IPS-11a (cell line): ENCODE data around the gene ELAVL2.
"Not testable (repeated sequence)": the region's sequence is repeated elsewhere in the genome, so short reads cannot be mapped to it uniquely, and the experiment has no call there.

Experiments used
- H3K4me3 ChIP-seq: one replicate; pipeline ENCODE4 v1.5.1; 2013; ENCODE audit warnings: low read depth, low read length, control low read depth

Gene ELAVL2

GRCh38 chr9:23730364-23730763 lies 95.7 kb downstream of the ELAVL2 start:
- H3K4me3 ChIP-seq = no peak overlapping the region

- no peak overlapping the region for H3K4me3 ChIP-seq
Measured at GRCh38 chr9:23728736-23729135, 97.3 kb downstream of the ELAVL2 start.

DNA sequence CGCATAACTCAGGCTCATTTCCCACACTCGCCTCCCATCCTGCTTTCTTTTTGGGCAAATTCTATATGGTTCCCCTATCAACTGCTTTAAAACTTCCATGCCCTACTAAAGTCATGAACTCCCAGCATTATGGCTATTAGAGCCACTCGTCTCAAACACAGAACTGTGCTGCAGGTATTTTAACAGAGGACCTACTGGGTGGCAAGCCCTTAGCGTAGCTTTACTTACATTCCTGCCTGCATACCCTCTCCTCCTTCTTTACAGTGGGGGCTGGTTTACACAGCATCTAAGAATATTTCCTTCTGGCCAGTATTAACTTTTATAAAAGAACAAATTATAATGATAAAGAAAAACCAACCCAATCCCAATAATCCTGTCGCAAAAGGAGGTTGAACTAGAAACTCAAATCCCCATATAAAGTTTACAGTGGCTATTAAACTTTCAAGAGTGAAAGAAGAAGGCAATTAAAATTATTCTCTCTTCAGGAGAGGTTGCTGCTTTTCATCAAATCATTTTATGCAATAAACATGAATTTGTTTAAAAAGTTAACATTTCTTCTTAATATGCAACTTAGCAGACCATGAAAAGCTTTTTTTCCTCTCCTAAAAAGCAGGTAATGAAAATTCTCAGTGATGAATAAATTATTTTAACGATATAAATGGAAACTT lies 100.6 kb downstream of the ELAVL2 start:
- no peak overlapping the region for H3K4me3 ChIP-seq

DNA sequence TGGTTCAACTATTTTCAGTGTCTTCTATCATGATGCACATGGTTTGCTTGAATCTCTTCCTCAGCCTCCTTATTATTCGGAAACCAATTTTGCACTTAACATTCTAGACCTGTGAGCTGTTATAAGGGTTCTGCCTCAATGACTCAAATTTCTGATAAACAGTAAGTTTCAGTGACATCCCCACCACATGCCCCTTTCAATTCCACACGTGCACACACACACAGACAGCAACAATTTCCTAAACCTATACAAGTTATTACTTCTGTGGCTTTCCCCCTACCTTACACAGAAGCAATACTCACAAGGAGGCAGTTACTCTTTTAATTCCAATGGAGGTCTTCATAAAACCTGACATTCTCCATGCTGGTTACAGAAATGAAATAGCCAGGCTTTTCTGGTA lies 102.4 kb downstream of the ELAVL2 start:
- H3K4me3 ChIP-seq = no peak overlapping the region

DNA sequence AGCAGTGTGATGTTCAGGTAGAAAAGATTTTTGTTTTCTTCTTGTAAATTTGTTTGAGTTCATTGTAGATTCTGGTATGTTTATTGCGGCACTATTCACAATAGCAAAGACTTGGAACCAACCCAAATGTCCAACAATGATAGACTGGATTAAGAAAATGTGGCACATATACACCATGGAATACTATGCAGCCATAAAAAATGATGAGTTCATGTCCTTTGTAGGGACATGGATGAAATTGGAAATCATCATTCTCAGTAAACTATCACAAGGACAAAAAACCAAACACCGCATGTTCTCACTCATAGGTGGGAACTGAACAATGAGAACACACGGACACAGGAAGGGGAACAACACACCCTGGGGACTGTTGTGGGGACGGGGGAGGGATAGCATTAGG lies 103.0 kb downstream of the ELAVL2 start:
- not testable (repeated sequence) for H3K4me3 ChIP-seq

DNA sequence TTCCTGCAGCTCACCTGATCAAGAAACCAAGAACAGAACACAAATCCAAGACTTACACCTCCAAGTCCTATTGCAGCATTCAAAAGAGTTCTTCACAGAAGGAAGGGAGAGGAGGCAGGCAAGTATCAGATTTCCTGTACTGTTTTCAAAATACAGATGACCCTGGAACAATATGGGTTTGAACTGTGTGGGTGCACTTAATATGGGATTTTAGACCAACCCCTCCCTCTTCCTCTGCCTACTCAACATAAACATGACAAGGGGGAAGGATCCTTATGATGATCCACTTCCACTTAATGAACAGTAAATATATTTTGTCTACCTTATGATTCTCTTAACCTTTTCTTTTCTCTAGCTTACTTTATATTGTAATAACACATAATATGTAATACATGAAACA lies 104.6 kb downstream of the ELAVL2 start:
- no peak overlapping the region for H3K4me3 ChIP-seq

DNA sequence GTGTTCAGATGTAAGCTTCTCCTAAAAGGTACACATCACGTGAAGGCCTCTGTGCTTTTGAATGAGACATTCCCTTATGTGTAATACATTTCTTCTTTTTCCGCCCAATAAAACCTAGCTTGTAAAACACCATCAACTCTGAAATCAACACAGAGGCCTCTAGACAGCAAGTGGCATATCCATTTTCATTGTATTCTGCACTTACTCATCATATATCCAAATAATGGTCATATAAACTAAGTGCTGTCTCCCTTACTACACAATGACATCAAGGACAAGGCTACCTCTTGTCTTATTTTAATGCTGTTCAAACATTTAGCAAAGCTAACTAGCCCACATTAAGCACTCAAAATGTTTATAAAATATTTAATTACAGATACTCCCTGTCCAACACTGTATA lies 108.5 kb downstream of the ELAVL2 start:
- no peak overlapping the region for H3K4me3 ChIP-seq

GRCh38 chr9:23707249-23707648 lies 118.8 kb downstream of the ELAVL2 start:
- H3K4me3 ChIP-seq = no peak overlapping the region

DNA sequence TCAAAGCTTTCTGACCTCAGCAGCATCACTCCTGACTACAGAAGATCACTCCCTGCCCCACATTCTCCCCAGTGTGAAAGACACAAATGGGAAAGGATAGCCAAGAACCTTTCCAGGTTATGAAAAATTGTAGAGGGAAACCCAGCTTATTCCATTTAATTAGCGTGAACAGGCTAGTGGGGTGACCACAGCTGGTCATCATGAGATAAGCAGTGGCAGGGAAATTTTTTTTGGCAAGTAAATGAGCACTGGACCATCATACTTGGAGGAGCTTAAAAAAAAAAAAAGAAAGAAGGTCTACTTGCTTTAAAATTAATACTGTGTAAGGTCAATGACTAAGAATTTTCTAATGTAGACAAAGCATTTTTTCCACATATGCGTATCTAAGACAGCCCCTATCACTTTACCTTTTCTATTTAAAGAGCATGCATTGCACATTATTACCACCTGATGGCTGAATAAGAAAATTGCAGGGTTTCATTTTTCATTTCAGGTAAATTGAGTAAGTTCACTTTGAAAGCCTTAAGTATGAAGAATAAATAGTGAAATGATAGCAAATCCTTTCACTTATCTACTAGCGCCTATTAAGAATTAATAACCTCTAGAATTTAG lies 123.6 kb downstream of the ELAVL2 start:
- H3K4me3 ChIP-seq = no peak overlapping the region

GRCh38 chr9:23701291-23701690 lies 124.7 kb downstream of the ELAVL2 start:
- no peak overlapping the region for H3K4me3 ChIP-seq

- no peak overlapping the region for H3K4me3 ChIP-seq
Measured at GRCh38 chr9:23700359-23700758, 125.7 kb downstream of the ELAVL2 start.

- H3K4me3 ChIP-seq = no peak overlapping the region
Measured at GRCh38 chr9:23698161-23698560, 127.9 kb downstream of the ELAVL2 start.

- H3K4me3 ChIP-seq = no peak overlapping the region
Measured at GRCh38 chr9:23695572-23695971, 130.5 kb downstream of the ELAVL2 start.

DNA sequence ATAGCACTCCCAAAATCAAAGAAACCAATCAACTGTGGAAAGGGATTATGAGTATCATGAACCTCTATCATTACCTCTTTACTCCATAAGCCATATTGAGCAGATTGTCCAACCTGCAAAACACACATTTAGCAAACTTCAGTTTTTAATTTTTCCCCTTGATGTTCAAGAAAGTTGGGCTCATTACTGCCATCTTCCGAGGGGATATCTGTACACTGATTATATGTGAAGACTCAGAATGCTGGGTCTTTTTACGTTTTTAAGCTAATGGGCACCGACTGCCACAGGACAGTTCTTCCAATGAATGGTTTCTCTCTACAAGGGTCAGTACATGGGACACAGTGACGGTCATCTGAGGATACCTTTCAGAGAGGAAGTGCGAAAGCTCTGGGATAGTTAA lies 132.7 kb downstream of the ELAVL2 start:
- H3K4me3 ChIP-seq = no peak overlapping the region

GRCh38 chr9:23686896-23687295 lies 139.1 kb downstream of the ELAVL2 start:
- no peak overlapping the region for H3K4me3 ChIP-seq

GRCh38 chr9:23686257-23686656 lies 139.8 kb downstream of the ELAVL2 start:
- H3K4me3 ChIP-seq = no peak overlapping the region

DNA sequence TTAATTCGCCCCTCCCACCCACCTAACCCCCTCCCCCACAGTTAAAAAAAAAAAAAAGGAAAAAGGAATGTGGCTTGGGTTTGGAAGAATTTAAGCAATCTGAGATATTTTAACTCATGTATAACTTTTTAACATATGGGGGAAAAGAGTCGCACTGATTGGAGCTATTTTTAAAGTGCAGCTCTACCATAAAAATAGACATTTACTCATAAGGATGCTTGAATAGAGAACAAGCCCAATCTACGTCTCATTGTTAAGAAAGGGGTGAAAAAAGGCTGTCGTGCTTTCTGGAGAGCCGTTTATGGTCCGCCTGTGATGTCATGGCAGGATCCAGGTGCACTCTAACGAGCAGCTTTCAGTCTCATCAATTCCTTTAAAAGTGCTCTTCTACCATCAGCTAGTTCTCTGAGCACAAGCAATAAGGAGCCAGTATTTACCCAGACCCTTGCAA lies 142.4 kb downstream of the ELAVL2 start:
- no peak overlapping the region for H3K4me3 ChIP-seq

- no peak overlapping the region for H3K4me3 ChIP-seq
Measured at GRCh38 chr9:23682891-23683431, 143.1 kb downstream of the ELAVL2 start.

DNA sequence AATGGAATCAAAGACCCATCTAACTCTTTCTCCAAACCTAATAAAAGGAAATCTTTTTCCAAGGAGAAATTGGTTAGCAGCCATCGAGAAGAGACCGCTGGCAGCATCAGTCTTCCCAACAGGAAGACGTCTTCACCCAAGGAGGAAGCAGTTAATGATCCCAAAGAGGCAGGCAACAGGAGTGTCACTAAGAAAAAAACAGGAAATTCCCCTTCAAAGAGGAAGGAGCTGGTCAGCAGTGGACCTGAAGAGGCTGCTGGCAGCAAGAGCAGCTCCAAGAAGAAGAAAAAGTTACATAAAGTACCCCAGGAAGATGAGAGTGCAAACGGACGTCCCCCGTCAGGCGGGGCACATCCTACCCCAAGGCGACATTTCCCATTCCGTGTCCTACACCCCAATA lies 143.7 kb downstream of the ELAVL2 start:
- no peak overlapping the region for H3K4me3 ChIP-seq

DNA sequence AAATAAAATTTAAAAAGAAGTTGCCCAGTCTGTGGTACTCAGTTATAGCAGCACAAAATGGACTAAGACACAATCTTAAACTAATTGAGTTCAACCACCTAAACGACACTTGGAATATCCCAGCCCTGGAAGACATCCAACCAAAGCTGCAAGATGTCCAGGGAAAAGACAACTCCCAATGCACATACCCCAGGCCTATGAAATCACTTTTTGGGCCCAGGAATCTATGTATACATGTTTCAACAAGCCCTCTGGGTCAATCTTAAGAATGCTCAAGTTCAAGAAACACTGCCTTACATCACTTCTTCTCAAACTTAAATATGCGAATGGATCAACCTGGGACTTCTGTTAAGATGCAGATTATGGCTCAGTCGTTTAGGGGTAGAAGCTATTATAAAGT lies 148.6 kb downstream of the ELAVL2 start:
- no peak overlapping the region for H3K4me3 ChIP-seq

DNA sequence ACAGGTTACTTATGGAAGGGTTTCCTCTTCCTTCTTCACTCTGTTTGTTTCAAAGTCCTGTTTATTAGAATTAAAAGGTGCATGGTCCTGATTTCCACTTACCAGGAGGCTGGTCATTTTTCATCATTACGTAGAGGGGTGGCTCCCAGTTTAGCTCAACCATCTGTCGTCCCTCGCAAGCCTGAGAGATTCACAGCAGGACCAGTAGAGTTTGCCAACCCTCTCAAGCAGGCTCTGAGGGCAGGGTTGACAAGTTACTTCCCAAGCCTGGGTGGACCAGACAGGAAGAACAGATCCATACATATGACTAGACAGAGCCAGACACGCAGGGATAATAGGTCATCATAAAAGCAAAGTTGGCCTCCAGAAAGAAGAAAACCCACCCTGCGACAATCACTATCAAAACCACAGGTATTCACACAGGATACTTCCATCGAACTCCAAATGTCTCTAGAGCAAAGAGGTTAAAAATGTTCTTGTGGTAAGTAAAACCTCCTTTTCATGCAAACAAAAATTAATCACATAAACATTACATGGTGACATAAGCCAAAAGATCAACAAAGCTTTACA lies 151.9 kb downstream of the ELAVL2 start:
- no peak overlapping the region for H3K4me3 ChIP-seq

GRCh38 chr9:23672151-23672550 lies 153.9 kb downstream of the ELAVL2 start:
- H3K4me3 ChIP-seq = no peak overlapping the region
